KG1 (cell line): ENCODE data around the gene RIC3.
"Not testable (repeated sequence)": the region's sequence is repeated elsewhere in the genome, so short reads cannot be mapped to it uniquely, and the experiment has no call there.

Experiments
- DNase-seq: peaks from one replicate; lab custom pipeline; 2025; lab: John Stamatoyannopoulos, UW

The RIC3 gene

GRCh38 chr11:8190431-8190830, 21.6 kb upstream of the RIC3 start:
- no peak for DNase-seq

- no peak for DNase-seq
Observed at GRCh38 chr11:8186429-8186828, 17.6 kb upstream of the RIC3 start.

DNA sequence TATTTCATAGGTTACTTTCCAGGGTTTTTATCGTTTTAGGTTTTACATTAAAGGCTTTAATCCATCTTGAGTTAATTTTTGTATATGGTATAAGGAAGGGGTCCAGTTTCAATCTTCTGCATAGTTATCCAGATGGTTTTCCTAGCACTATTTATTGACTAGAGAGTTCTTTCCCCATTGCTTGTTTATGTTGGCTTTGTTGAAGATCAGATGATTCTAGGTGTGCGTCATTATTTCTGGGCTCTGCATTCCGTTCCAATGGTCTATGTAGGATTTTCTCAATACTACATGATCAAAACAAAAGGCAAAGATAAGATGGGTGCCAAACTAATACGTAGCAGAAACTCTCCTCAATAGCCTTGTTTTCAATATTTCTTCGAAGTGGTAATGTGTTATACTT, 14.3 kb upstream of the RIC3 start:
- DNase-seq, result no peak

- DNase-seq, result no peak
Observed at GRCh38 chr11:8180469-8180868, 11.6 kb upstream of the RIC3 start.

GRCh38 chr11:8178297-8178696, 9.5 kb upstream of the RIC3 start:
- DNase-seq, result no peak

GRCh38 chr11:8177136-8177535, 8.3 kb upstream of the RIC3 start:
- DNase-seq, result no peak

GRCh38 chr11:8167796-8168195, 1.0 kb downstream of the RIC3 start:
- no peak for DNase-seq

- no peak for DNase-seq
Observed at GRCh38 chr11:8164746-8165145, 4.1 kb downstream of the RIC3 start.

DNA sequence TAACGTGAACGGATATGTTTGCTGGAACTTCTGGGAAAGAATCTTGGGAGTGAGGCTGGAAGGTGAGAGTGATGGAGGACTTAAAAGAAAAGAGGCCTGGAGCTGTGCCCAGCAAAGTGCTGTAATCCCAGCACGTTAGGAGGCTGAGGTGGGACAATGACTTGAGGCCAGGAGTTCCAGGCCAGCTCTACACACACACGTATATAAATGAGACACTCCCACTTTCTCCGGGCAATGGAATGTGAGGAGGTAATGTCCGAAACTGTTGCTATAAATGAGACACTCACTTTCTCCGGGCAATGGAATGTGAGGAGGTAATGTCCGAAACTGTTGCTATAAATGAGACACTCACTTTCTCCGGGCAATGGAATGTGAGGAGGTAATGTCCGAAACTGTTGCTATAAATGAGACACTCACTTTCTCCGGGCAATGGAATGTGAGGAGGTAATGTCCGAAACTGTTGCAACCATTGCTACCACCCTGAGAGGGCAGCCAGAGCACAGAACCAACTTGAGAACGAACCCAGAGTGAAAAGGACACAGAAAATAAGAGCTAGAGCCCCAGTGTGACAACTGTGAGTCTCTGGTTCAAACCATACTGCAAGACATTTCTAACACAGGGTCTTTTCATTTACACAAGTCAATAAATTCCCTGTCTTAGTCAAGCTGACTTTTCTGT, 7.1 kb downstream of the RIC3 start:
- DNase-seq, result not testable (repeated sequence)

GRCh38 chr11:8156877-8157276, 11.9 kb downstream of the RIC3 start:
- no peak for DNase-seq

- DNase-seq, result no peak
Observed at GRCh38 chr11:8149726-8150125, 19.1 kb downstream of the RIC3 start.

GRCh38 chr11:8138526-8138925, 30.3 kb downstream of the RIC3 start:
- DNase-seq, result no peak

DNA sequence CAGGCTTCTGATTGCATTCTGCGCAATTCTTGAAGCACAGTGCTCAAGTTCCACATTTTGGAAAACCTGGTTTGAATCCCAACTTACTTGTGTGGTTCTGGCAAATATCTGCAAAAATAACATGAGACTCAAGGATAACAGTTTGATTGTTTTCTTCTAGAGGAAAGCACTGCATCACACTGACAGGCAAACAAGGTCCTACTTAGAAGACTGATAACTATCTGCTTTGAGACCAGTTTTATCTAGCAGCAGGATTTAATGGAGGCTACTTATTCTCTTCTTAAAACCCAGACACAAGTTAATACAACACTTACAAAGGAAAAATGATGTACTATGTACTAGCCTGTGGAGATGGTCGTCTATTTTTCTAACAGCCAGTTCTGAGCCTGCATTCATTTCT, 41.4 kb downstream of the RIC3 start:
- DNase-seq, result no peak

DNA sequence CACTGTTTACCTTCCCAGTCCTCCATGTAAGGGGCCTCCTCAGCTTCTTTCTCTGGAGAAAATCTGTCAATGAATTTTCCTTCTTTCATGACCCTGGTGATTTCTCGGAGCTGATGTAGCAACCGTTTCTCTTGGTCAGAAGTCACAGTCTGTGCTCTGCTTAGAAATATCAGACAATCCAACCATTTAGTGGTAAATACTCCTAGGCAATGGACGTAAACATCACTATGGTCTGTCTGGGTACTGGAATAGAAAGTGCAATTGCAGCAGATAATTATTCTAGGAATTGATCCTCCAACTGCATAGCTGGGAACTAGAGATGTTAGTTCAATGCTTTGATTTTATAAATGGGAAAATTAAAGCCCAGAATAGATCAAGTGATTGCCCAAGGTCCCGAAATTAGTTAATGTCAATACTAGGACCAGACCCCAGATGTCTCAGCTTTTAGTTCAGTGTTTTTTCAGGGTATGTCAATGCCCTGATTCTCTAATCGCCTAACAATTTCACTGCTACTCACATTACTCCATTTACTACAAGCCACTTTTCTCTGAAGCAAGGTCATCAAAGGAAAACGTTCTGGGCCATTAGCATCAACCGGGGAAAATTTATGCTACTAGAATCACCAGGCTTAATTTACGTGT, 42.1 kb downstream of the RIC3 start:
- no peak for DNase-seq

DNA sequence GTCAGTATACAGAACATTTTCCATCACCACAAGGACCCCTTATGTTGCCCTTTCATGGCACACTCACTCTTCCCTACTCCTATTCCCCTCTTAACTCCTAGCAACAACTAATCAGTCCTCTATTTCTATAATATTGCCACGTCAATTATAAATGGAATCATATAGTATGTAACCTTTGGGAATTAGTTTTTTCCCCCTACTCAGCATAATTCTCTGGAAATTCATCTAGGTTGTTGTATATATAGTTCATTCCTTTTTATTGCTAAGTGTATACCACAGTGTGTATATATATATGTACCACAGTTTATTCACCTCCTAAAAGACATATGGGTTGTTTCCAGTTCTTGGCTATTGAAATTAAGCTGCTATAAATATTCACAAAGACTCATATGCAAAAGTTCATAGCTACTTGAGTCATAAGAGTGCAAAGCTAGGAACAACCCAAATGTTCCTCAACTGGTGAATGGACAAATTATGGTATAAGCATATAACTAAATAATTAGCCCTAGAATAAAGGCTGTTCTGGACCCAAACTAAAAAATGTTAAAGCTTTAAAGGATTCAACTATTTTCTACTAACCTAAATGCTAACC, 46.6 kb downstream of the RIC3 start:
- DNase-seq, result no peak

GRCh38 chr11:8111636-8112035, 57.2 kb downstream of the RIC3 start:
- DNase-seq, result no peak

- DNase-seq, result no peak
Observed at GRCh38 chr11:8110396-8110795, 58.4 kb downstream of the RIC3 start.

DNA sequence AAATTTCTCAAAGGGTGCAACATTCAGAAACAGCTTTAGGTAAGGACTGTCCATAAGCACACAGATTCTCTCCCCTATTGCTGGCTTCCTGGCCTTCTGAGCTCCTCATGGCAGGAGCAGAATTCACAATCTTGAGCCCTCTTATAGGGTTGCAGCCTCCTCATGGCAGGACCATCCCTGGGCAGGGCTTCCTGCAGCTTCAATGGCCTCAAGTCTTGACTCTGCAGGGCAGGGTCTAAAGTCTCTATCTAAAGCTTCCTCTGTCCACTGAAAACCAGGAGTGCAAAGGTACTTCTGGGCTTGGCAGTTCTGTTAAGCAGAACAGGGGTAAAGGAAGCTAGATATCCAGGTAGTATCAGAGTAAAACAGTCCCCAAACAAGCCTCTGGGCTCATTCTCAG, 59.1 kb downstream of the RIC3 start:
- no peak for DNase-seq

- no peak for DNase-seq
Observed at GRCh38 chr11:8108421-8108820, 60.4 kb downstream of the RIC3 start.

- no peak for DNase-seq
Observed at GRCh38 chr11:8107642-8108041, 61.2 kb downstream of the RIC3 start.

- DNase-seq, result no peak
Observed at GRCh38 chr11:8106679-8107078, 62.1 kb downstream of the RIC3 start.

- no peak for DNase-seq
Observed at GRCh38 chr11:8105666-8106065, 63.2 kb downstream of the RIC3 start.

DNA sequence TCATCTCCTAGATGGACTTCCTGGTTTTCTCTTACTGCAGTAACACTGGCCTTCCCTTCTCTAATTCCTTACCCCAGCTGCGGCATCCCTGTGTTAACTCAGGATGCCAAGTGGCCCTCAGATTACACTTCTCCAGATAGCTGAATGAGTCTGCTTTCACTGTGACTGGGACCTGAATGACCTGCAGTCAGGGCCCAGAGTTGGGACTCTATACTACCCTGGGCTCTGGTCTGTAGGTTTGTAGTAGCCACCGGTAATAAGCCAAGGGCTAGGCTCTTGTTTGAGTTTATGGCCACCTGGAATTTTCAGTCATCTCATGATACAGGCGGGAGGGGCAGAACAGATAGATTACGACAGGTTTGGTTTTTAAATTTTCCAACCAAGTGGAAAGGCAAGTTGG, 63.7 kb downstream of the RIC3 start:
- DNase-seq, result no peak

DNA sequence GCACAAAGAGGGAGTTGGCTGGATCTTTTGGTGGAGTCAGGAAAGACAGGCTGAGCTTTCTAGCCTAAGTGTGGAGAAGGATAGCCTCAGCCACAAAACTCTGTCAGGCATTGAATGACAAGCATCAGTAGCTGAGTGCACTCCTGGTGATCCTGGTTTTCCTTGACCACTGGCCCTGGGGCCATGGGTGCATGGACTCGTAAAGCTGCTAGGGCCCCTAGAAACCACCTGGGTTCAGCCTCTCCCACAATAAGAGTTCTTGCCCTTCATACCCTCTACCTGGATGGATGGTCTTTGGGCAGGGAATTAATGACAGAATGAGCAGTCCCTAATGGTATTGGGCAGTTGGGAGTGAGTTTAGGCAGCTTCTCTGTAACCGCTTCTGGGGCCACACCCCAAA, 64.9 kb downstream of the RIC3 start:
- no peak for DNase-seq
